Umbilical cord (tissue), 2 donors: ENCODE data around the gene RASL10A. TPM values are rescaled to one million over a fixed set of nuclear protein-coding genes. Genes with fewer than 3 reads are reported as not detected.
"Not testable (repeated sequence)": the region's sequence is repeated elsewhere in the genome, so short reads cannot be mapped to it uniquely, and the experiment has no call there.

Source experiments
- DNase-seq: peaks from one replicate; pipeline ENCODE4 v3.0.0-alpha.2; 2015; ENCODE audit warnings: low spot score
- total RNA-seq: library from RNA; depleted of rRNA; stranded (reverse); fragments of >200 nt; gene quantifications from one replicate; pipeline ENCODE4 v1.2.3, GENCODE V29; 2014; ENCODE audit warnings: low replicate concordance; ENCODE audit not compliant: insufficient read depth

RASL10A gene
- total RNA-seq, result not detected

GRCh38 chr22:29315286-29316140 lies at the start of gene RASL10A:
Gene RASL10A, minus strand, starts transcription at chr22:29315697. Its CDS starts 451 bp downstream, at chr22:29315246.
- no peak for DNase-seq

- peak; percentile 77 for DNase-seq
Measured at GRCh38 chr22:29359469-29359868, 44.0 kb upstream of the RASL10A start.

- DNase-seq, result not testable (repeated sequence)
Measured at GRCh38 chr22:29357193-29357890, 41.8 kb upstream of the RASL10A start.

GRCh38 chr22:29353860-29354259 lies 38.4 kb upstream of the RASL10A start:
- DNase-seq, result no peak

- peak; percentile 42 for DNase-seq
Measured at GRCh38 chr22:29353286-29353685, 37.8 kb upstream of the RASL10A start.

GRCh38 chr22:29352778-29353177 lies 37.3 kb upstream of the RASL10A start:
- no peak for DNase-seq

GRCh38 chr22:29351891-29352290 lies 36.4 kb upstream of the RASL10A start:
- DNase-seq, result no peak

- DNase-seq, result no peak
Measured at GRCh38 chr22:29351042-29351441, 35.5 kb upstream of the RASL10A start.

GRCh38 chr22:29348956-29349355 lies 33.5 kb upstream of the RASL10A start:
- DNase-seq, result no peak

- DNase-seq, result no peak
Measured at GRCh38 chr22:29348041-29348440, 32.5 kb upstream of the RASL10A start.

GRCh38 chr22:29346659-29347058 lies 31.2 kb upstream of the RASL10A start:
- no peak for DNase-seq

GRCh38 chr22:29345932-29346331 lies 30.4 kb upstream of the RASL10A start:
- no peak for DNase-seq

- not testable (repeated sequence) for DNase-seq
Measured at GRCh38 chr22:29344889-29345288, 29.4 kb upstream of the RASL10A start.

GRCh38 chr22:29344137-29344536 lies 28.6 kb upstream of the RASL10A start:
- peak; percentile 56 for DNase-seq

- DNase-seq, result peak; percentile 80
Measured at GRCh38 chr22:29343313-29343805, 27.9 kb upstream of the RASL10A start.

- DNase-seq, result no peak
Measured at GRCh38 chr22:29342577-29343312, 27.2 kb upstream of the RASL10A start.

GRCh38 chr22:29342177-29342576 lies 26.7 kb upstream of the RASL10A start:
- no peak for DNase-seq

GRCh38 chr22:29341849-29342127 lies 26.3 kb upstream of the RASL10A start:
- DNase-seq, result no peak

GRCh38 chr22:29341056-29341848 lies 25.8 kb upstream of the RASL10A start:
- no peak for DNase-seq

GRCh38 chr22:29340566-29340965 lies 25.1 kb upstream of the RASL10A start:
- DNase-seq, result no peak
